GM03348 (cell line): Measurements from ENCODE around the gene NTN3.
"Not testable (repeated sequence)": the region's sequence is repeated elsewhere in the genome, so short reads cannot be mapped to it uniquely, and the experiment has no call there.

Source experiments
- DNase-seq: peaks from one replicate; pipeline ENCODE4 v3.0.0; 2012; ENCODE audit warnings: low spot score

NTN3 gene

GRCh38 chr16:2441143-2441804 lies 29.8 kb upstream of the NTN3 start:
- not testable (repeated sequence) for DNase-seq

- DNase-seq: no peak
These were observed 27.5 kb upstream of the NTN3 start for GRCh38 chr16:2443555-2443954.

GRCh38 chr16:2447920-2448583 lies 23.0 kb upstream of the NTN3 start:
- DNase-seq: no peak

GRCh38 chr16:2449118-2449517 lies 22.0 kb upstream of the NTN3 start:
- DNase-seq: no peak

- DNase-seq: no peak
These were observed 20.6 kb upstream of the NTN3 start for GRCh38 chr16:2450535-2450934.

GRCh38 chr16:2450975-2451381 lies 20.1 kb upstream of the NTN3 start:
- DNase-seq: no peak

- no peak for DNase-seq
These were observed 19.2 kb upstream of the NTN3 start for GRCh38 chr16:2451851-2452320.

GRCh38 chr16:2452650-2453049 lies 18.4 kb upstream of the NTN3 start:
- no peak for DNase-seq

- DNase-seq: no peak
These were observed 15.8 kb upstream of the NTN3 start for GRCh38 chr16:2455081-2455845.

GRCh38 chr16:2456551-2457153 lies 14.4 kb upstream of the NTN3 start:
- DNase-seq: no peak

- no peak for DNase-seq
These were observed 13.8 kb upstream of the NTN3 start for GRCh38 chr16:2457267-2457666.

- DNase-seq: no peak
These were observed 13.2 kb upstream of the NTN3 start for GRCh38 chr16:2457946-2458345.

GRCh38 chr16:2458887-2459646 lies 12.0 kb upstream of the NTN3 start:
- DNase-seq: no peak

- DNase-seq: peak; percentile 98
These were observed 11.3 kb upstream of the NTN3 start, which contains the start of gene TEDC2 for GRCh38 chr16:2459647-2460390. TEDC2 (plus strand) TSS chr16:2460109; CDS start chr16:2460145, 36 bp downstream.

- DNase-seq: no peak
These were observed 10.7 kb upstream of the NTN3 start for GRCh38 chr16:2460391-2460713.

GRCh38 chr16:2460916-2461315 lies 10.2 kb upstream of the NTN3 start:
- DNase-seq: no peak

- no peak for DNase-seq
These were observed 8.8 kb upstream of the NTN3 start for GRCh38 chr16:2462031-2462866.

GRCh38 chr16:2464333-2464732 lies 6.8 kb upstream of the NTN3 start:
- DNase-seq: no peak

- DNase-seq: no peak
These were observed 5.3 kb upstream of the NTN3 start for GRCh38 chr16:2465653-2466415.
